BJ (cell line): ENCODE results near the gene ECI2. TPM values are rescaled to one million over a fixed set of nuclear protein-coding genes. Genes with fewer than 3 reads are reported as not detected.

ENCODE experiments used
- CTCF ChIA-PET: fragments of 350-600 bp; formaldehyde crosslinking; extraction: SDS; loops from one replicate; lab custom pipeline; 2021; ENCODE audit warnings: antibody characterized with exemption, inconsistent platforms; lab: Yijun Ruan, JAX
- POLR2A ChIA-PET: fragments of 300-600 bp; sonication (Branson Sonifier 250); formaldehyde crosslinking; extraction: SDS; loops from one replicate; lab custom pipeline; 2021; ENCODE audit warnings: antibody characterized with exemption; lab: Charles Lee
- DNase-seq: peaks from one replicate; pipeline ENCODE4 v3.0.0-alpha.2; 2011; ENCODE audit warnings: low read depth
- H3K27me3 ChIP-seq: 2 replicates; pipeline ENCODE4 v1.6.0; 2011; ENCODE audit warnings: low read length; ENCODE audit not compliant: control insufficient read depth, insufficient read depth
- H3K36me3 ChIP-seq: 2 replicates; pipeline ENCODE4 v1.5.1; 2011; ENCODE audit warnings: low read length; ENCODE audit not compliant: control insufficient read depth, insufficient read depth
- H3K4me3 ChIP-seq: 2 replicates; pipeline ENCODE4 v1.5.1; 2011; ENCODE audit warnings: low read depth, mild to moderate bottlenecking, control low read depth, low read length
- polyA plus RNA-seq: library from polyadenylated mRNA; depleted of rRNA; stranded (reverse); fragments of >200 nt; gene quantifications from 2 replicates; pipeline ENCODE4 v1.2.3, GENCODE V29; 2011; rRNA removed
- TF ChIP-seq, protein P1 (sequence below): IDR thresholded peaks from 2 replicates; pipeline ENCODE4 v1.5.1; 2011; ENCODE audit warnings: low read depth, mild to moderate bottlenecking, control low read depth, inconsistent platforms, low read length, moderate library complexity; ENCODE audit not compliant: insufficient read depth

The ECI2 gene
- polyA plus RNA-seq, 1 experiment = 55.3 TPM

DNA sequence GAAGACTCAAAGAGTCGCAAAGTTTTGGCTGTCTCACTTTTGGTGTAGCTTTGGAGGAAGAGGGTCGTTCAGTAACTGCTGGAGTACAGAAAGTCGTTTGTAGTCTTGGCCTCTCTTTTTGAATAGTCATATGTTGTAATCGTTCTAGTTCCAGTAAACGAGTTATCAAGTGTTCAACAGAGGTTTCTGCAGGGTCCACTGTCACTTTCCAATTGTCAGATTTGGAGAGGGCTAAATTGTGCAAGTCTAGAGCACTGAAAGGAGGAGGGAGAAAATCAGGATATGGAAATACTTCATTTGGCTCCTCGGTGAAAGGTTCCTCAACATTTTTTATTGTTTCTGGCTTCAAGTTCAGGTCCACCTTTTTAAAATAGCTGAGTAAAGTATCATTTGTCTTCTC, 66.2 kb downstream of the ECI2 start:
- CTCF ChIA-PET = no interaction called here

DNA sequence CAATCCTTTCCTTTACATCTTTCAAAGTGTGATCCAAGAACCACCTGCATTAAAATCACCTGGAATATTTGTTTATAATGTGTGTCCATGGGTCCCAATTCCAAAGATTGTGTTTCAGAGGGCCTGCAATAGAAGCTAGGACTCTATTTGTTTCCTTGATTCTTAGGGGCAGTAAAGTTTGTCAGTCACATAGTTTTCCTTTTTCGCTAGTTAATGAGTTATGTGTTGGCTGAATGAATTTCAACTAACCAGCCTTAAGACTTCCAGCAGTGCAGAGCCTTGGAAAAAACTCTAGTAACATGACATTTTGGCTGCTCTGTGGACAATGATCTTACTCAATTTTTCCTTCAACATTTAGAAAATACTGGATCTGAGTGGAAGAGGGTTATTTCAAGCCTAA, 67.7 kb downstream of the ECI2 start:
- TF ChIP-seq, protein P1, sequence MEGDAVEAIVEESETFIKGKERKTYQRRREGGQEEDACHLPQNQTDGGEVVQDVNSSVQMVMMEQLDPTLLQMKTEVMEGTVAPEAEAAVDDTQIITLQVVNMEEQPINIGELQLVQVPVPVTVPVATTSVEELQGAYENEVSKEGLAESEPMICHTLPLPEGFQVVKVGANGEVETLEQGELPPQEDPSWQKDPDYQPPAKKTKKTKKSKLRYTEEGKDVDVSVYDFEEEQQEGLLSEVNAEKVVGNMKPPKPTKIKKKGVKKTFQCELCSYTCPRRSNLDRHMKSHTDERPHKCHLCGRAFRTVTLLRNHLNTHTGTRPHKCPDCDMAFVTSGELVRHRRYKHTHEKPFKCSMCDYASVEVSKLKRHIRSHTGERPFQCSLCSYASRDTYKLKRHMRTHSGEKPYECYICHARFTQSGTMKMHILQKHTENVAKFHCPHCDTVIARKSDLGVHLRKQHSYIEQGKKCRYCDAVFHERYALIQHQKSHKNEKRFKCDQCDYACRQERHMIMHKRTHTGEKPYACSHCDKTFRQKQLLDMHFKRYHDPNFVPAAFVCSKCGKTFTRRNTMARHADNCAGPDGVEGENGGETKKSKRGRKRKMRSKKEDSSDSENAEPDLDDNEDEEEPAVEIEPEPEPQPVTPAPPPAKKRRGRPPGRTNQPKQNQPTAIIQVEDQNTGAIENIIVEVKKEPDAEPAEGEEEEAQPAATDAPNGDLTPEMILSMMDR = no peak
- POLR2A ChIA-PET = no interaction called here
- no peak overlapping the region for H3K4me3 ChIP-seq
- CTCF ChIA-PET = interaction anchor here (0.8 kb wide), 1 partner anchor 49 kb away, joined by 3 read pairs; no protein-coding TSS in a partner anchor
- H3K27me3 ChIP-seq = no peaks in the 10 kb centered on the region
- DNase-seq = no peak
- H3K36me3 ChIP-seq = peaks cover 1% of the 10 kb centered on the region; the same call in 1 of the 2 replicates

More for the DNA sequence above, 66.2 kb downstream of the ECI2 start:
- H3K27me3 ChIP-seq = no peaks in the 10 kb centered on the region
- TF ChIP-seq, protein P1 = no peak
- POLR2A ChIA-PET = no interaction called here
- peaks cover 1% of the 10 kb centered on the region; the same call in 1 of the 2 replicates for H3K36me3 ChIP-seq
- no peak overlapping the region for H3K4me3 ChIP-seq
- no peak for DNase-seq

- TF ChIP-seq, protein P1 = no peak
- CTCF ChIA-PET = interaction anchor here (1.0 kb wide), 2 partner anchors 11 to 13 kb away, joined by 3 to 4 read pairs; no protein-coding TSS in a partner anchor
- no peaks in the 10 kb centered on the region for H3K27me3 ChIP-seq
- POLR2A ChIA-PET = no interaction called here
- H3K36me3 ChIP-seq = peaks cover 1% of the 10 kb centered on the region; the same call in 1 of the 2 replicates
- no peak overlapping the region for H3K4me3 ChIP-seq
- DNase-seq = no peak
Measured at GRCh38 chr6:4066029-4066755, 69.2 kb downstream of the ECI2 start.

Other genes with a start within 250 kb of the ECI2 start
- gene FAM217A, start 56.4 kb downstream of the ECI2 start, polyA plus RNA-seq = not detected in 2 replicates